Choroid plexus epithelial cell (primary cell): ENCODE results near the gene MAOB.

Experiments used
- DNase-seq: peaks from one replicate; pipeline ENCODE4 v3.0.0-alpha.2; 2010; ENCODE audit warnings: low read depth
- H3K4me3 ChIP-seq: 2 replicates; pipeline ENCODE4 v1.5.1; 2011; ENCODE audit warnings: low read depth, mild to moderate bottlenecking, control low read depth, low read length, moderate library complexity
- CTCF ChIP-seq: conservative IDR thresholded peaks from 2 replicates; pipeline ENCODE4 v1.5.1; 2011; ENCODE audit warnings: low read depth, mild to moderate bottlenecking, control low read depth, inconsistent platforms, low read length, moderate library complexity

The MAOB gene

GRCh38 chrX:43892336-43892870 lies 10.2 kb upstream of the MAOB start:
- DNase-seq, result no peak
- no peak overlapping the region for H3K4me3 ChIP-seq
- TF ChIP-seq CTCF, result no peak

GRCh38 chrX:43885617-43886016 lies 3.4 kb upstream of the MAOB start:
- H3K4me3 ChIP-seq, result no peak overlapping the region
- DNase-seq, result no peak
- TF ChIP-seq CTCF, result no peak

GRCh38 chrX:43881410-43882293 lies 598 bp downstream of the MAOB start:
- no peak for TF ChIP-seq CTCF
- DNase-seq, result no peak
- no peak overlapping the region for H3K4me3 ChIP-seq

- no peak overlapping the region for H3K4me3 ChIP-seq
- TF ChIP-seq CTCF, result no peak
- DNase-seq, result no peak
These were observed 1.8 kb downstream of the MAOB start for GRCh38 chrX:43880425-43880824.

GRCh38 chrX:43878906-43879526 lies 3.2 kb downstream of the MAOB start:
- DNase-seq, result no peak
- TF ChIP-seq CTCF, result no peak

GRCh38 chrX:43876680-43877079 lies 5.6 kb downstream of the MAOB start:
- no peak overlapping the region for H3K4me3 ChIP-seq
- no peak for DNase-seq
- no peak for TF ChIP-seq CTCF

More at GRCh38 chrX:43878906-43879526, 3.2 kb downstream of the MAOB start:
- H3K4me3 ChIP-seq, result no peak overlapping the region
